Stimulated activated CD4-positive, alpha-beta T cell treated with anti-CD3 and anti-CD28 coated beads, Interleukin-15, amount 100 ng/mL, for 48 hours (primary cell): Measurements from ENCODE around the gene SPDEF.

Experiments used
- DNase-seq, 2 donors: peaks; one replicate each; pipeline ENCODE4 v3.0.0-alpha.2; 2020; ENCODE audit warnings: low read depth in 2 of 2

SPDEF gene

DNA sequence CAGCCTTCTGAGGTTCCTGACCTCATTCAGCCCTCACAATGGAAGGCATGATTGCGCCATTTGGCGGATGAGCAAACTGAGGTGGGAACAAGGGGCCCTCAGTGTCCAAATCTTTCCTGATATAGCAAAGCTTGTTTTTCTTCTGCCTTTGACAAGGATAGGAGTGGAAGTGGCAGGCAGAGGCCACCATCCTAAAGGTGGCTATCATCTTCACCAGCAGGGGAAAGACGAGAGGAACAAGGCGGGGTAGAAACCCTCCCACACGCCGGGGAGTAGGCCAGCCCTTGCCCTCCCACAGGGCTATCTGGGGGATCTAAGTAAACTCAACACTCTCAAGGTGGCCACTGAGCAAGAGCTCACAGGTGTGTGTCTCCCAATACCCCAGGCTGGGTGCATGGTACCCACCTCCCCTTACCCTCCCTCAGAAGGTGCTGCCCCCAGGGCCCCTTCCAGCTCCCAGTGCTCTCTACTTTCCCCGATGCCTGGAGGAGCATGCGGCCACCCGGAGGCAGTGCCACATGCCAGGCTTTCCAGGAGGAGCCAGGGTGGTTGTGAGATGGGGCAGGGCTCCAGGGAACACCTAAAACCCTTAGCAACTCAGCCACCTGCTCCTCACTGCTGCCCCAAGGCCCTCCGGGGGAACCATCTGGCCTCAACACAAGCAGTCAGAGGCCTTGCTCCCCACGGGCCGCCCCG lies 11.2 kb downstream of the SPDEF start:
- DNase-seq: no peak

DNA sequence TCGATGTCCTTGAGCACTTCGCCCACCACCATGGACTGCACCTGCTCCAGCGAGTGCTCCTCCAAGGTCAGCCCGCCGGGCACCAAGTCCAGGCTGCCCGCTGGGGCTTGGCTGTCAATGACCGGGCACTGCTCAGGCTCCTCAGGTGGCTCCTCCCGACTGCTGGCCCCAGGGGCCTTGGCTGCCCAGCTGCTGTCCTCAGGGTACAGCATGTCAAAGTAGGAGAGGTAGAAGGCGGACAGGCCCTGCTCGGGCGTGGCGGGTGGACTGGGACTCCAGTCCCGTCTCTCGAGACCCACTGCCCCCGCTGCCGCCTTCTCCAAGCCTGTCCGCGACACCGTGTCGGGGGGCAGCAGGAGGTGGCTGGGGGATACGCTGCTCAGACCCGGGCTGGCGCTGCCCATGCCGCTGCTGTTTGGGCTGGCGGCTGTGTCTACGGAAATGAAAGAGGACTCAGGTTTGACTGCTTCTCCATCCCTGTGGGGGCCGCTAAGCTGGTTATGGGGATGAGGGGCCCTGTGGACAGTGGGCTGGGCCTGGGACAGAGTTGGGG lies 12.0 kb downstream of the SPDEF start:
- no peak for DNase-seq

- DNase-seq: no peak
Observed at GRCh38 chr6:34543421-34543820, 12.7 kb downstream of the SPDEF start.

DNA sequence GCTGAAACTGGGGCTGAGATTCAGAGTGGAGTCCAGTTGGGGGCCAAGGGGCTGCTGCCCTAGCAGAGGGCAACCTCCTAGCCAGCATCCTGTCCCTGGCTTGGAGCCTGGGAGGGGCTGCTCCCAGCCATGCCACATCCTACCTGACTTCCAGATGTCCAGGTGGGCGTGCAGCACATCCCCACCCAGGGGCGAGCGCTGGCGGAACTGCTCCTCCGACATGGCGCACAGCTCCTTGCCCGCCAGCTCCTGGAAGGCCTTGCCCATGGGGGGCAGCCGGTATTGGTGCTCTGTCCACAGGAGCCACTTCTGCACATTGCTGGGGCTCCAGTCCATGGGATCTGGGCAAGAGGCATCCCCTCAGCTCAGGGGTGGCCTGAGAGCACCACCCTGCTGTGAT lies 15.3 kb downstream of the SPDEF start:
- DNase-seq: no peak

GRCh38 chr6:34540222-34540621 lies 15.9 kb downstream of the SPDEF start:
- no peak for DNase-seq

DNA sequence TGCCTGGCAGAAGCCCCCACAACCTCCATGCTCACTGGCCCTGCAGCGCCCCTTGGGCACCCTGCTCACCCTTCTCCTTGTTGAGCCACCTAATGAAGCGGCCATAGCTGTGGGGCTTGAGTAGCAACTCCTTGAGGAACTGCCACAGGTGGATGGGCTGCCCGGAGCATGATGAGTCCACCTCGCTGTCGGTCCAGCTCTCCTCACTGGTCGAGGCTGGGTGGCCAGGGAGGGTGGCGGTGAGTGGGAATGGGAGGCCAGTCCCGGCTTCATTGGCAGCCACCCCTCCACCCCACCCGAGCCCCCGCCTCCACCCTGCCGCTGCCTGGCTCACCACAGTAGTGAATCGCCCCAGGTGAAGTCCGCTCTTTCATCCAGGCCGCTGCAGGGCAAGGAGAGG lies 16.9 kb downstream of the SPDEF start:
- DNase-seq: no peak

GRCh38 chr6:34538581-34538980 lies 17.5 kb downstream of the SPDEF start:
- no peak for DNase-seq

- DNase-seq: no peak
Observed at GRCh38 chr6:34537922-34538550, 18.1 kb downstream of the SPDEF start.

GRCh38 chr6:34536959-34537848 lies 18.9 kb downstream of the SPDEF start:
- DNase-seq: no peak

- no peak for DNase-seq
Observed at GRCh38 chr6:34536251-34536958, 19.7 kb downstream of the SPDEF start.

DNA sequence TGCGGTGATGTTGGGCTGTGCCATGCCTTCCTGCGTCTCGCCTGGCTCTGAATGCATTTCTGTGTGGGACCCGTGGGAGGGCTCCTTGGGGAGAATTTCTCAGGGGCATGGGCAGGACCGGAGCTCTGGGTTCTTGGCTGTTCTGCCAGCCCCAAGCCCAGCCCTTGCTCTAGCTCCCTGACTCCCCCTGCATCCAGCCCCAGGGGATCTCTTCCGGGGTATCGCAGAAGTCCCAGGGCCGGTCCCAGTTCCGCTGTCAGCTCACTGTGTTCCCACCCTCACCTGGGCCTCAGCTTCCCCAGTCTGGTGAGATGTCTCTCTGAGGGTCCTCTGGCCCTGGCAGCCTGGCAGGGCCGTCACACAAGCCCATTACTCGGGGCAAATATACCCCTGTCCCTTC lies 20.5 kb downstream of the SPDEF start:
- no peak for DNase-seq

GRCh38 chr6:34535199-34535598 lies 20.9 kb downstream of the SPDEF start:
- DNase-seq: no peak

DNA sequence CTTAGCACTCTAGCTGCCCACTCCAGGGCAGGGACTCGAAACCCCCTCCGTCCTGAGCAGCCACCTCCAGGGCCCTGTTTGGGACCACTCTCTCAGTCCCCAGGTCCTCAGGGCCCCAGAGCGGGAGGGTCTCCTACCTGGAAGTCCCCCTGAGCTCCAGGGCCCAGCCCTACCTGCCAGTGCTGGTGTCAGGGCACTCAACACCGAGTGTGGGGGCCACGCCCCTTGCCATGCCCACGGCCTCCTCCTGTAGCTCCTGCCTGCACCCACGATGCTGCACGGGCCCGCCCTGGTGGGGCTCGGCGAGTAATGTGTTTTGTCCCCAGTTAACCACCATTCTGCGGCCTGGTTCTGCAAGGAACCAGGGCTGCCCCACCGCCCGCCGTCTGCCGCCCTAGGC lies 21.5 kb downstream of the SPDEF start:
- no peak for DNase-seq

DNA sequence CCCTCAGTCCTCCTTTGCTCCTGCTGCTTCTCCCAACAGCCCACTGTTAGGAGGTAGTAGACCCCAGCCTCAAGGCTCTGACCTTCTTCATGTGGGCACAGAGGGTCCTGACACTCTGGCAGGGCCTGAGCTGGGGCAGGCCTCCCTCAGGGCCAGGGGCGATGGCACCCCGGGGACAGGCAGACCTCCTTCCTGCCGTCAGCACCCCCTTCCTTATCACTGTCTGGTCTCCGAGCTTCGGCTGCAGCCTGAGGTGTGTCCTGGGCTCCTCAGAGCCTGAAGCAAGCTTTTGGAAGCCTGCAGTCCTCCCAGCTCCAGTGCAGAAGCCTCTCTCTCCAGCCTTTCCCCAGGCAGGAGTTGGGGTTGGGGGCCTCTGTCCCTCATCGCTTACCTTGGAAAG lies 22.0 kb downstream of the SPDEF start:
- no peak for DNase-seq

GRCh38 chr6:34532230-34532629 lies 23.9 kb downstream of the SPDEF start:
- no peak for DNase-seq

DNA sequence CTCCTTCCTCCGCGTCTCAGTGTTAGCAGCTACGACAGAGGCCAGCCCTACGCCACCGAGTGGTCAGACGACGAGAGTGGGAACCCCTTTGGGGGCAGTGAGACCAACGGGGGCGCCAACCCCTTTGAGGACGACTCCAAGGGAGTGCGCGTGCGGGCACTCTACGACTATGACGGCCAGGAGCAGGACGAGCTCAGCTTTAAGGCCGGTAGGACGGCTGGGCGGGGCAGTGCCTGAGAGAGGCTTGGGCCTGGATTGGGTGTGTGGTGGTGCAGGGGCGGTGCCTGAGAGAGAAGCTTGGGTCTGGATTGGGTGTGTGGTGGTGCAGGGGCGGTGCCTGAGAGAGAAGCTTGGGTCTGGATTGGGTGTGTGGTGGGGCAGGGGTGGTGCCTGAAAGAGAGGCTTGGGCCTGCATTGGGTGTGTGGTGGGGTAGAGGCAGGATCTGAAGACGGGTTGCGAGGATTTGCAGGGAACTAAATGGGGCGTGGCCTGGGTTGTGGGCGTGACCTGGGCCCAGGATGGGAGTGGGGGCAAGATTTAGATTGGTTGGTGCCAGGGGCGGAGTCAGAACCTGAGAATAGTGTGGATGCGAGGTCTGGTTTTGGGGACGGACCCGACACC lies 24.4 kb downstream of the SPDEF start:
- peak in 1 of 2 donors; percentile 7 for DNase-seq

DNA sequence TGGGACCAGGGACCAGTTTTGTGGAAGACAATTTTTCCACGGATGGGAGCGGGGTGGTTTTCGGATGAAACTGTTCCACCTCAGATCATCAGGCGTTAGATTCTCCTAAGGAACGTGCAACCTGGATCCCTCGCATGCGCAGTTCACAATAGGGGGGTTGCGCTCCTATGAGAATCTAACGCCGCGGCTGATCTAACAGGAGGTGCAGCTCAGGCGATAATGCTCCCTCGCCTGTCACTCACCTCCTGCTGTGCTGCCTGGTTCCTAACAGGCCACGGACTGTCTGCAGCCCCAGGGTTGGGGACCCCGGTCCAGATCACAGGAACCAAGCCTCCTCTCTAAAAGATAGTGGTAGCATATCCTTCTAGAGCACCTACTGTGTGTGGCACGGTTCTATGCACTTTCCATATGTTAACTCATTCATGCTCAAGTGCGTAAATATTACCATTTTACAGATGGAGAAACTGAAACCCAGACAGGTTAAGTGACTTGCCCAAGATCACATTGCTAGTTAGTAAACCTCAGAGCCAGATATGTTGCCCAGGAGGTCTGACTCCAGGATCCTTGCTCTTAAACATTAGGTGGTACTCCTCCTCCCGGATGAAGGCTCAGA lies 25.3 kb downstream of the SPDEF start:
- no peak for DNase-seq

DNA sequence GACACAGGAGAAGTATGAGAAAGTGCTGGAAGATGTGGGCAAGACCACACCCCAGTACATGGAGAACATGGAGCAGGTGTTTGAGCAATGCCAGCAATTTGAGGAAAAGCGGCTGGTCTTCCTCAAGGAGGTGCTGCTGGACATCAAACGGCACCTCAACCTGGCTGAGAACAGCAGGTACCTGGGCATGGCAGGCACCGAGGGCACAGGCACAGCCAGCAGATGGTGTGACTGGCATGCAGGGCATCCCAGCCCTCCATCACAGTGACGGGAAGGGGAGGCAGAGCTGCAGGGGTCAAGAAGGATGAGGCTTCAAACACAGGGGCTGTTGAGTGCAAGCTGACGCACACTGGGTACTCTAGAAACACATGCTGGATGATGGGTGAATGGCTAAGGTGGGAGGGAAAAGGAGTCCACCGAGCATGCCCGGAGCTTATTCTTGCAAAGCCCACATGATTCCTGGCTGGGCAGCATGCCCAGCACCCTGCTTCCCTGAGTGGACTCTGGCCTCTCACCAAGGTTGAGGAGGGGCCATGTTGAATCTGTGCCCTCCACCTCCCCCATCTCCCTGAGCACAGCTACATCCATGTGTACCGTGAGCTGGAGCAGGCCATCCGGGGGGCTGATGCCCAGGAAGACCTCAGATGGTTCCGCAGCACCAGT lies 26.3 kb downstream of the SPDEF start:
- no peak for DNase-seq

DNA sequence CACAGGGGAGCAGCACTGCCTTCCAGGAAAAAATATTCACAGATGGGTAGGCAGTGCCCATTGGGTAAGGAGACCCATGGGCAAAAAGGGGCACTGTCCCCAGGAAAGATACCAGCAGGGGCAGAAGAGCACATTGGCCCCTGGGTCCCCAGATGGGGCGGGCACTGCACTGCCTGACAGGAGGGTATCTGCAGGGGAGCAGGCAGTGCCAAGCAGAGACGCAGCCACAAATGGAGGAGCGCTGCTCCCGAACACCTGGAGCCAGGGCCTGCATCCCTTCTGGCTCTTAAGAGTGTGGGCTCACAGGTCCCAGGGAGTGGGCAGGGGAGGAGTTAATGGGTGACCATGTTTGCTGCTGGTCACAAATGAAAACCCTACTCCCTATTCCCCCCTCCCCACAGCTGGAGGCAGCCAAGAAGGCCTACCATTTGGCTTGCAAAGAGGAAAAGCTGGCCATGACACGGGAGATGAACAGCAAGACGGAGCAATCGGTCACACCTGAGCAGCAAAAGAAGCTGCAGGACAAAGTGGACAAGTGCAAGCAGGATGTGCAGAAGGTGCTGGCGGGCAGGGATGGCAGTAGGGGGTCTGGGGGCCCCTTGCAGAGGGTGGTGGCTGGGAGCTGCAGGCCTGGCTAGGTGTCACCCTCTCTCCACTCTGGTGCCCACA lies 27.0 kb downstream of the SPDEF start:
- DNase-seq: no peak
